K562 (cell line): Measurements from ENCODE around the gene IL25. TPM values are rescaled to one million over a fixed set of nuclear protein-coding genes. Genes with fewer than 3 reads are reported as not detected.
A peak's percentile ranks its signal among the peaks of the same experiment; 100 is the strongest.

ENCODE experiments used
- ATAC-seq: fragments of 200-7000 bp; cut with Tn5 transposase; 3 replicates; pipeline ENCODE4 v1.9.1; 2020; ENCODE audit warnings: moderate library complexity
- BruUV-seq: library from RNA; stranded (reverse); fragments of 400-500 nt; replicated peaks from 2 replicates; lab custom pipeline; 2021; lab: Mats Ljungman, UMichigan
- CTCF ChIA-PET: fragments of 300-600 bp; formaldehyde crosslinking; extraction: SDS; loops from one replicate; lab custom pipeline; 2021; ENCODE audit warnings: low intra/inter-chr PET ratio; lab: Yijun Ruan, JAX
- POLR2A ChIA-PET: fragments of 300-600, 350-650 bp; sonication (Branson Sonifier 250); formaldehyde crosslinking; extraction: SDS; loops from one replicate; lab custom pipeline; 2021; ENCODE audit warnings: antibody characterized with exemption, inconsistent platforms; lab: Yijun Ruan, JAX
- DNase-seq, 4 experiments: peaks; one replicate each; pipeline versions ENCODE4 v3.0.0 to v3.0.0-alpha.2; 2011 to 2018; ENCODE audit warnings: low spot score in 3 of 4, mixed read lengths in 3 of 4; ENCODE audit errors: extremely low read depth in 1 of 4
- FAIRE-seq: peaks from 2 replicates; lab custom pipeline; 2011; peaks lifted over from hg19 to GRCh38; lab: Jason Lieb, UNC
- H2AFZ ChIP-seq: 2 replicates; pipeline ENCODE4 v1.6.0; 2011; ENCODE audit warnings: low read depth, low read length, control low read depth, inconsistent platforms
- H3K27ac ChIP-seq: fragments of 200-600 bp; 3 replicates; pipeline ENCODE4 v1.8.0; 2011; ENCODE audit warnings: low read depth, mild to moderate bottlenecking, control low read depth, inconsistent platforms, low read length, moderate library complexity, mixed read lengths; ENCODE audit errors: extremely low read depth
- H3K27me3 ChIP-seq, 2 experiments: fragments of 300-600 bp in 1 of 2; 2 replicates in 1 of 2; 3 replicates in 1 of 2; pipeline versions ENCODE4 v1.6.0 to v1.8.0; 2011; ENCODE audit warnings: inconsistent platforms in 2 of 2, low read length in 2 of 2, mild to moderate bottlenecking in 1 of 2, mixed read lengths in 1 of 2, moderate library complexity in 1 of 2; ENCODE audit not compliant: control insufficient read depth in 2 of 2, insufficient read depth in 2 of 2
- H3K36me3 ChIP-seq: fragments of 300-600 bp; 3 replicates; pipeline ENCODE4 v1.8.0; 2011; ENCODE audit warnings: mild to moderate bottlenecking, low read length, inconsistent platforms; ENCODE audit not compliant: control insufficient read depth, insufficient read depth
- H3K4me1 ChIP-seq, 2 experiments: fragments of 200-600 bp in 1 of 2; replicated peaks in 1 of 2; 2 replicates in 1 of 2; 3 replicates in 1 of 2; pipeline versions ENCODE4 v1.5.1 to v1.8.0; 2011; ENCODE audit warnings: inconsistent platforms in 2 of 2, low read length in 2 of 2, mild to moderate bottlenecking in 1 of 2, mixed read lengths in 1 of 2, moderate library complexity in 1 of 2; ENCODE audit not compliant: control insufficient read depth in 2 of 2, insufficient read depth in 2 of 2
- H3K4me2 ChIP-seq: 2 replicates; pipeline ENCODE4 v1.6.1; 2011; ENCODE audit warnings: low read length, control low read depth, inconsistent platforms, mixed read lengths; ENCODE audit not compliant: insufficient read depth
- H3K4me3 ChIP-seq: fragments of 200-600 bp; sonication (generic), shearing (Covaris generic); 2 replicates; pipeline ENCODE4 v1.5.1; 2016; ENCODE audit warnings: control low read depth, inconsistent platforms
- H3K79me2 ChIP-seq: fragments of 200-600 bp; 3 replicates; pipeline ENCODE4 v1.8.0; 2011; ENCODE audit warnings: low read length, inconsistent platforms; ENCODE audit not compliant: control insufficient read depth, insufficient read depth
- H3K9ac ChIP-seq, 2 experiments: 2 replicates each; pipeline versions ENCODE4 v1.6.0 to v1.6.1; 2011; ENCODE audit warnings: low read depth in 2 of 2, low read length in 2 of 2, control low read depth in 1 of 2, inconsistent platforms in 1 of 2, mild to moderate bottlenecking in 1 of 2, mixed read lengths in 1 of 2; ENCODE audit not compliant: insufficient read depth in 1 of 2
- H3K9me1 ChIP-seq: one replicate; pipeline ENCODE4 v1.6.0; 2011; ENCODE audit warnings: inconsistent platforms, mild to moderate bottlenecking, low read length, moderate library complexity; ENCODE audit not compliant: control insufficient read depth, insufficient read depth
- H3K9me3 ChIP-seq: replicated peaks from 2 replicates; pipeline ENCODE4 v1.5.1; 2011; ENCODE audit warnings: low read depth, low read length, inconsistent platforms; ENCODE audit not compliant: control insufficient read depth, insufficient read depth
- H4K20me1 ChIP-seq: replicated peaks from 2 replicates; pipeline ENCODE4 v1.6.1; 2011; ENCODE audit warnings: low read length, inconsistent platforms, mixed read lengths; ENCODE audit not compliant: control insufficient read depth, insufficient read depth
- CHD2 ChIP-seq: IDR thresholded peaks from 2 replicates; pipeline ENCODE4 v1.6.1; 2011; ENCODE audit warnings: low read depth, low read length
- EGR1 ChIP-seq: fragments of 450-650 bp; conservative IDR thresholded peaks from 2 replicates; pipeline ENCODE4 v1.6.1; 2017; ENCODE audit warnings: mild to moderate bottlenecking
- HOXB6 ChIP-seq: fragments of 250-450 bp; sonication (Bioruptor Pico); IDR thresholded peaks from 2 replicates; pipeline ENCODE4 v1.5.1; 2022; ENCODE audit warnings: mild to moderate bottlenecking, borderline replicate concordance
- NRF1 ChIP-seq, 2 experiments: fragments of 450-650 bp; IDR thresholded peaks in 1 of 2; conservative IDR thresholded peaks in 1 of 2; 2 replicates each; pipeline ENCODE4 v1.6.1; 2014; ENCODE audit warnings: mild to moderate bottlenecking in 2 of 2
- ZNF24 ChIP-seq: fragments of 450-650 bp; IDR thresholded peaks from 2 replicates; pipeline ENCODE4 v1.6.1; 2016
- ZNF444 ChIP-seq: fragments of 250-450 bp; sonication (Bioruptor Pico); IDR thresholded peaks from 2 replicates; pipeline ENCODE4 v1.4.0; 2020; ENCODE audit warnings: mild to moderate bottlenecking, moderate library complexity
- WGBS: fragments of 100-300 bp; shearing (Covaris generic); methylation state at CpG from one replicate; pipeline ENCODE4 v1.1.6; 2016; ENCODE audit warnings: low coverage, mixed read lengths; ENCODE audit not compliant: insufficient coverage; ENCODE audit errors: missing lambda C conversion rate; 5-methylcytosine and 5-hydroxymethylcytosine counted together
- in situ Hi-C: fragments of 300-500 bp; cut with MboI; formaldehyde crosslinking; loops from 4 replicates; pipeline ENCODE4 v1.15.0; 2018; ENCODE audit warnings: inconsistent platforms, mixed read lengths
- intact Hi-C: fragments of 100-400 bp; cut with micrococcal nuclease; formaldehyde crosslinking; loops from 2 replicates; pipeline ENCODE4 v1.14.2; 2022
- polyA plus RNA-seq, 8 experiments: library from polyadenylated mRNA; depleted of rRNA in 4 of 8; stranded (reverse) in 5 of 8; unstranded in 3 of 8; fragments of >200 nt; fragmentation: Nextera tagmentation in 2 of 8; fragmentation: Illumina TruSeq in 1 of 8; extraction: Ambion mirVana in 2 of 8; extraction: Trizol in 1 of 8; gene quantifications; 2 replicates each; pipeline versions ENCODE4 v1.2.1 to v1.2.3, GENCODE V29; 2011 to 2014; ENCODE audit warnings: inconsistent platforms in 1 of 8, missing spikeins in 1 of 8
- total RNA-seq, 7 experiments: library from RNA; depleted of rRNA in 6 of 7; stranded (reverse); fragments of >200 nt in 6 of 7; fragmentation: Illumina TruSeq in 2 of 7; extraction: Trizol in 2 of 7; gene quantifications; 2 replicates each; pipeline versions ENCODE4 v1.2.1 to v1.2.3, GENCODE V29; 2011 to 2021; ENCODE audit warnings: low replicate concordance in 1 of 7
- TF ChIP-seq, protein P1 (sequence below): fragments of 200-800 bp; sonication (Bioruptor generic); IDR thresholded peaks from 2 replicates; pipeline ENCODE4 v1.6.1; 2017; ENCODE audit warnings: missing genetic modification characterization, missing compliant biosample characterization
- TF ChIP-seq, protein P2 (sequence below): IDR thresholded peaks from 2 replicates; pipeline ENCODE4 v1.6.1; 2012; ENCODE audit warnings: low read depth, low read length, improper control_type of control experiment, borderline replicate concordance

Gene IL25
- total and polyA plus RNA-seq, 9 of the 15 experiments (the other 6 are each of a cell fraction or from before 2014, with no cell fraction given): not detected

DNA sequence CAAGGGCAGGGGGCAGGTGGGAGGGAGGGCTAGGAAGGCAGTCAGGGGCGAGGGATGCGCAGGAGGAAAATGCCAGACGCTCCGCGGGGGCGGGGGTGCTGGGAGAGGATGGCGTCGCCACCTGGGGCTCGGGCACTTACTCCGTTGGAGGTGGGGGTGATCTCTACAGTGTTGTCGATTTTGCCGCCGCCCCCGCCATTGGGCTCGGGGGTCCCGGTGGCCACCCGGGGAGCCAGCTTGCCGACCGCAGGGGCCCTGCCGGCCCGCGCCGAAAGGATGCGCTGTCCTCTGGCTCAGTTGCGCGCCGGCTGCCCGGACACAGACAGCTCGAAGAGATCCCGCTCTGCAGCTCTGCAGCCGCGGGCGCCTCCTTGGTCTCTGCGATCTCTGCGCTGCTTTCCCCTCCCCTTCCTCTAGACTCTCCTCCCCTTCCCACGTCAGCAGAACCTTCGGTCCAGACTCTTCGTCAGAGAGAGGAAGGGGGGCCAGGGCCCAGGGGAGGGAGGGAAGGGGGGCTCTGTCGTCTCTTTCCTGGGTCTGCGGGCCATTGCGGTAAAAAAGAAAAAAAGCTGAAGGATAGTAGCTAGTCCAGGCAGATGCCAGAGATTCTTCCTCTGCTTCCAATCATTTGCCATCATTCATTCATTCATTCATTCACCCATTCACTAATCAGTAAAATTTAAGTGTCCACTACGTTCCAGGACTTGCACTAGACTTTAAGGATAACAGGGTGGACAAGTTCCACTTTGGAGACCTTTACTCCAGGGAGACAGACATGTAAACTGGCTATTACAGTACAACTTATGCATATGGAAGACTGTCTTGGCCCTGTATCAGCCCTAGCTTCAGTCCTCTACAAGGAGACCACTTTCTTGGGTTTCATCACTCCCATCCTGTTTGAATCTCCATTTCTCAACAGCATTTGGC is 19.8 kb upstream of the IL25 start, which contains the start of gene SLC22A17:
TSS of gene SLC22A17 (minus strand) at position 382 of the 927 bp plus-strand sequence.
- no peak for FAIRE-seq
- intact Hi-C loops: no loop called here
- Histone ChIP-seq H3K4me1 (peaks cover 0 to 13% of the 10 kb centered on the region in 2 experiments; a peak in 2 of 5 replicates), H3K36me3 (no peaks in the 10 kb centered on the region), H3K9ac (peak within 1 kb of the TSS in 1 of 2 experiments; percentile 45; a peak in 1 of 4 replicates), H3K4me2 (no peak within 1 kb of the TSS), H3K4me3 (no peak within 1 kb of the TSS), H3K9me3 (no peaks in the 10 kb centered on the region), H2AFZ (no peak within 1 kb of the TSS), H3K27me3 (peaks cover 17 to 46% of the 10 kb centered on the region in 2 experiments), H3K27ac (no peak within 1 kb of the TSS), H3K9me1 (no peaks in the 10 kb centered on the region), H3K79me2 (no peaks in the 10 kb centered on the region), H4K20me1 (no peaks in the 10 kb centered on the region; the same call in 1 of the 2 replicates)
- DNase-seq: peak in 2 of 4 experiments; percentile 26 to 32
- POLR2A ChIA-PET: interaction anchor here (0.6 kb wide), 1 partner anchor 209 kb away, joined by 3 read pairs; no protein-coding TSS in a partner anchor
- WGBS: 3% methylated on average over 7 of the region's 42 CpGs
- no TSS peak for BruUV-seq
- TF ChIP-seq HOXB6 (CRISPR knock-in tag): no peak
- TF ChIP-seq EGR1: peak; percentile 27; the same call in 1 of the 2 replicates
- TF ChIP-seq, protein P1, sequence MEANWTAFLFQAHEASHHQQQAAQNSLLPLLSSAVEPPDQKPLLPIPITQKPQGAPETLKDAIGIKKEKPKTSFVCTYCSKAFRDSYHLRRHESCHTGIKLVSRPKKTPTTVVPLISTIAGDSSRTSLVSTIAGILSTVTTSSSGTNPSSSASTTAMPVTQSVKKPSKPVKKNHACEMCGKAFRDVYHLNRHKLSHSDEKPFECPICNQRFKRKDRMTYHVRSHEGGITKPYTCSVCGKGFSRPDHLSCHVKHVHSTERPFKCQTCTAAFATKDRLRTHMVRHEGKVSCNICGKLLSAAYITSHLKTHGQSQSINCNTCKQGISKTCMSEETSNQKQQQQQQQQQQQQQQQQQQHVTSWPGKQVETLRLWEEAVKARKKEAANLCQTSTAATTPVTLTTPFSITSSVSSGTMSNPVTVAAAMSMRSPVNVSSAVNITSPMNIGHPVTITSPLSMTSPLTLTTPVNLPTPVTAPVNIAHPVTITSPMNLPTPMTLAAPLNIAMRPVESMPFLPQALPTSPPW (CRISPR knock-in tag): peak; percentile 66
- no peak for TF ChIP-seq ZNF444 (CRISPR knock-in tag)
- TF ChIP-seq NRF1 (conservative IDR thresholded peaks at IDR 0.05 in 1 of 2, IDR thresholded peaks at IDR 0.05 in 1 of 2): peak in 1 of 2 experiments; percentile 29; a peak in 1 of 4 replicates
- TF ChIP-seq CHD2: no peak
- TF ChIP-seq, protein P2, sequence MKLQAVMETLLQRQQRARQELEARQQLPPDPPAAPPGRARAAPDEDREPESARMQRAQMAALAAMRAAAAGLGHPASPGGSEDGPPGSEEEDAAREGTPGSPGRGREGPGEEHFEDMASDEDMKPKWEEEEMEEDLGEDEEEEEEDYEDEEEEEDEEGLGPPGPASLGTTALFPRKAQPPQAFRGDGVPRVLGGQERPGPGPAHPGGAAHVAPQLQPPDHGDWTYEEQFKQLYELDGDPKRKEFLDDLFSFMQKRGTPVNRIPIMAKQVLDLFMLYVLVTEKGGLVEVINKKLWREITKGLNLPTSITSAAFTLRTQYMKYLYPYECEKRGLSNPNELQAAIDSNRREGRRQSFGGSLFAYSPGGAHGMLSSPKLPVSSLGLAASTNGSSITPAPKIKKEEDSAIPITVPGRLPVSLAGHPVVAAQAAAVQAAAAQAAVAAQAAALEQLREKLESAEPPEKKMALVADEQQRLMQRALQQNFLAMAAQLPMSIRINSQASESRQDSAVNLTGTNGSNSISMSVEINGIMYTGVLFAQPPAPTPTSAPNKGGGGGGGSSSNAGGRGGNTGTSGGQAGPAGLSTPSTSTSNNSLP: no peak
- peak; percentile 91 for TF ChIP-seq ZNF24
- in situ Hi-C loops: no loop called here
- CTCF ChIA-PET: interaction anchor here (0.7 kb wide), 1 partner anchor 99 kb away, joined by 4 read pairs; no protein-coding TSS in a partner anchor
- peak; percentile 83 for ATAC-seq
